Fibroblast of pulmonary artery (primary cell): ENCODE results near the gene PTPRM.
A peak's percentile ranks its signal among the peaks of the same experiment; 100 is the strongest.

Experiments used
- DNase-seq: peaks from one replicate; pipeline ENCODE4 v3.0.0-alpha.2; 2010; ENCODE audit warnings: low read depth
- H3K4me3 ChIP-seq: replicated peaks from 2 replicates; pipeline ENCODE4 v1.5.1; 2011; ENCODE audit warnings: low read depth, mild to moderate bottlenecking, control low read depth, low read length, moderate library complexity
- CTCF ChIP-seq: IDR thresholded peaks from 2 replicates; pipeline ENCODE4 v1.5.1; 2011; ENCODE audit warnings: mild to moderate bottlenecking, control low read depth, low read length, inconsistent platforms; ENCODE audit errors: missing control alignments

PTPRM gene

GRCh38 chr18:7876354-7877104, 309.4 kb downstream of the PTPRM start:
- DNase-seq: no peak
- TF ChIP-seq CTCF: no peak
- H3K4me3 ChIP-seq: no peak overlapping the region

GRCh38 chr18:7877609-7878008, 310.5 kb downstream of the PTPRM start:
- H3K4me3 ChIP-seq: no peak overlapping the region
- TF ChIP-seq CTCF: no peak
- no peak for DNase-seq

GRCh38 chr18:7878265-7879211, 311.4 kb downstream of the PTPRM start:
- no peak overlapping the region for H3K4me3 ChIP-seq
- no peak for TF ChIP-seq CTCF
- DNase-seq: no peak

- TF ChIP-seq CTCF: no peak
- no peak overlapping the region for H3K4me3 ChIP-seq
- no peak for DNase-seq
These were observed 312.6 kb downstream of the PTPRM start for GRCh38 chr18:7879717-7880116.

GRCh38 chr18:7885865-7886264, 318.7 kb downstream of the PTPRM start:
- DNase-seq: peak; percentile 25
- TF ChIP-seq CTCF: no peak
- no peak overlapping the region for H3K4me3 ChIP-seq

GRCh38 chr18:7886436-7886835, 319.3 kb downstream of the PTPRM start:
- DNase-seq: no peak
- no peak overlapping the region for H3K4me3 ChIP-seq
- TF ChIP-seq CTCF: no peak
